ENCODE results near the gene CLOCK.
"Not testable (repeated sequence)": the region's sequence is repeated elsewhere in the genome, so short reads cannot be mapped to it uniquely, and the experiment has no call there.

CLOCK gene

GRCh38 chr4:55554453-55555030 is 7.8 kb upstream of the CLOCK start:
- Histone ChIP-seq H3K27ac (ENCODE audit: low read length) (no peak overlapping the region), H3K4me1 (ENCODE audit: insufficient read depth, low read length) (peaks cover 9% of the 10 kb centered on the region; the same call in 1 of the 2 replicates), H3K4me3 (ENCODE audit: low read length) (no peak overlapping the region), H3K9ac (ENCODE audit: low read depth, low read length) (no peak overlapping the region), H3K9me3 (ENCODE audit: insufficient read depth, low read depth, low read length) (no peaks in the 10 kb centered on the region), H3K27me3 (ENCODE audit: insufficient read depth, low read length) (no peaks in the 10 kb centered on the region), H3K36me3 (ENCODE audit: insufficient read depth, low read depth, low read length) (no peaks in the 10 kb centered on the region)

- Histone ChIP-seq H3K4me3 (ENCODE audit: low read length) (peak overlapping the region; percentile 17; the same call in 1 of the 2 replicates), H3K27ac (ENCODE audit: low read length) (peak overlapping the region; percentile 61), H3K4me1 (ENCODE audit: insufficient read depth, low read length) (peaks cover 9% of the 10 kb centered on the region; the same call in 1 of the 2 replicates), H3K9ac (ENCODE audit: low read depth, low read length) (peak overlapping the region; percentile 20; the same call in 1 of the 2 replicates), H3K27me3 (ENCODE audit: insufficient read depth, low read length) (no peaks in the 10 kb centered on the region), H3K36me3 (ENCODE audit: insufficient read depth, low read depth, low read length) (no peaks in the 10 kb centered on the region), H3K9me3 (ENCODE audit: insufficient read depth, low read depth, low read length) (no peaks in the 10 kb centered on the region)
Observed at GRCh38 chr4:55553441-55554201, 6.9 kb upstream of the CLOCK start.

- not testable (repeated sequence) for H3K9me3 ChIP-seq (ENCODE audit: insufficient read depth, low read depth, low read length); H3K27ac ChIP-seq (ENCODE audit: low read length); H3K4me3 ChIP-seq (ENCODE audit: low read length); H3K9ac ChIP-seq (ENCODE audit: low read depth, low read length); H3K27me3 ChIP-seq (ENCODE audit: insufficient read depth, low read length); H3K36me3 ChIP-seq (ENCODE audit: insufficient read depth, low read depth, low read length)
- H3K4me1 ChIP-seq (ENCODE audit: insufficient read depth, low read length) = peaks cover 15% of the 10 kb centered on the region; the same call in 1 of the 2 replicates
Observed at GRCh38 chr4:55551964-55552363, 5.3 kb upstream of the CLOCK start.

GRCh38 chr4:55549888-55550287 is 3.2 kb upstream of the CLOCK start:
- H3K4me1 ChIP-seq (ENCODE audit: insufficient read depth, low read length) = peaks cover 15% of the 10 kb centered on the region; the same call in 1 of the 2 replicates
- no peaks in the 10 kb centered on the region for H3K27me3 ChIP-seq (ENCODE audit: insufficient read depth, low read length)
- H3K36me3 ChIP-seq (ENCODE audit: insufficient read depth, low read depth, low read length) = no peaks in the 10 kb centered on the region
- no peak overlapping the region for H3K27ac ChIP-seq (ENCODE audit: low read length)
- H3K9me3 ChIP-seq (ENCODE audit: insufficient read depth, low read depth, low read length) = no peaks in the 10 kb centered on the region
- no peak overlapping the region for H3K4me3 ChIP-seq (ENCODE audit: low read length)
- H3K9ac ChIP-seq (ENCODE audit: low read depth, low read length) = no peak overlapping the region

GRCh38 chr4:55547918-55548317 is 1.2 kb upstream of the CLOCK start:
- no peaks in the 10 kb centered on the region for H3K27me3 ChIP-seq (ENCODE audit: insufficient read depth, low read length)
- H3K27ac ChIP-seq (ENCODE audit: low read length) = peak overlapping the region; percentile 89
- H3K36me3 ChIP-seq (ENCODE audit: insufficient read depth, low read depth, low read length) = no peaks in the 10 kb centered on the region
- peak overlapping the region; percentile 93; the same call in 1 of the 2 replicates for H3K9ac ChIP-seq (ENCODE audit: low read depth, low read length)
- peaks cover 20% of the 10 kb centered on the region; the same call in 1 of the 2 replicates for H3K4me1 ChIP-seq (ENCODE audit: insufficient read depth, low read length)
- peak overlapping the region; percentile 97 for H3K4me3 ChIP-seq (ENCODE audit: low read length)
- no peaks in the 10 kb centered on the region for H3K9me3 ChIP-seq (ENCODE audit: insufficient read depth, low read depth, low read length)

GRCh38 chr4:55547466-55547770 is 709 bp upstream of the CLOCK start:
- peak overlapping the region; percentile 89 for H3K27ac ChIP-seq (ENCODE audit: low read length)
- no peaks in the 10 kb centered on the region for H3K27me3 ChIP-seq (ENCODE audit: insufficient read depth, low read length)
- H3K36me3 ChIP-seq (ENCODE audit: insufficient read depth, low read depth, low read length) = no peaks in the 10 kb centered on the region
- H3K4me1 ChIP-seq (ENCODE audit: insufficient read depth, low read length) = peaks cover 20% of the 10 kb centered on the region; the same call in 1 of the 2 replicates
- peak overlapping the region; percentile 97 for H3K4me3 ChIP-seq (ENCODE audit: low read length)
- peak overlapping the region; percentile 93 for H3K9ac ChIP-seq (ENCODE audit: low read depth, low read length)
- H3K9me3 ChIP-seq (ENCODE audit: insufficient read depth, low read depth, low read length) = no peaks in the 10 kb centered on the region

GRCh38 chr4:55546506-55546755 is 278 bp downstream of the CLOCK start:
- Histone ChIP-seq H3K36me3 (ENCODE audit: insufficient read depth, low read depth, low read length) (no peaks in the 10 kb centered on the region), H3K4me3 (ENCODE audit: low read length) (peak overlapping the region; percentile 97; the same call in 1 of the 2 replicates), H3K9me3 (ENCODE audit: insufficient read depth, low read depth, low read length) (no peaks in the 10 kb centered on the region), H3K27ac (ENCODE audit: low read length) (no peak overlapping the region), H3K4me1 (ENCODE audit: insufficient read depth, low read length) (peaks cover 20% of the 10 kb centered on the region; the same call in 1 of the 2 replicates), H3K9ac (ENCODE audit: low read depth, low read length) (no peak overlapping the region; the same call in 1 of the 2 replicates), H3K27me3 (ENCODE audit: insufficient read depth, low read length) (no peaks in the 10 kb centered on the region)

- Histone ChIP-seq H3K36me3 (ENCODE audit: insufficient read depth, low read depth, low read length) (no peaks in the 10 kb centered on the region), H3K4me1 (ENCODE audit: insufficient read depth, low read length) (peaks cover 20% of the 10 kb centered on the region; the same call in 1 of the 2 replicates), H3K4me3 (ENCODE audit: low read length) (peak overlapping the region; percentile 82), H3K27ac (ENCODE audit: low read length) (peak overlapping the region; percentile 68), H3K27me3 (ENCODE audit: insufficient read depth, low read length) (no peaks in the 10 kb centered on the region), H3K9me3 (ENCODE audit: insufficient read depth, low read depth, low read length) (no peaks in the 10 kb centered on the region), H3K9ac (ENCODE audit: low read depth, low read length) (peak overlapping the region; percentile 79)
Observed at GRCh38 chr4:55545641-55546505, 836 bp downstream of the CLOCK start.

GRCh38 chr4:55545151-55545550 is 1.6 kb downstream of the CLOCK start:
- Histone ChIP-seq H3K27ac (ENCODE audit: low read length) (no peak overlapping the region), H3K27me3 (ENCODE audit: insufficient read depth, low read length) (no peaks in the 10 kb centered on the region), H3K9me3 (ENCODE audit: insufficient read depth, low read depth, low read length) (no peaks in the 10 kb centered on the region), H3K4me1 (ENCODE audit: insufficient read depth, low read length) (peaks cover 22% of the 10 kb centered on the region; the same call in 1 of the 2 replicates), H3K9ac (ENCODE audit: low read depth, low read length) (peak overlapping the region; percentile 79), H3K36me3 (ENCODE audit: insufficient read depth, low read depth, low read length) (no peaks in the 10 kb centered on the region), H3K4me3 (ENCODE audit: low read length) (peak overlapping the region; percentile 82)

- peaks cover 22% of the 10 kb centered on the region; the same call in 1 of the 2 replicates for H3K4me1 ChIP-seq (ENCODE audit: insufficient read depth, low read length)
- no peaks in the 10 kb centered on the region for H3K27me3 ChIP-seq (ENCODE audit: insufficient read depth, low read length)
- no peak overlapping the region for H3K27ac ChIP-seq (ENCODE audit: low read length)
- H3K9ac ChIP-seq (ENCODE audit: low read depth, low read length) = 0 out of 2 replicates have a peak overlapping the region, but pooled peaks have one; percentile 18
- no peaks in the 10 kb centered on the region for H3K36me3 ChIP-seq (ENCODE audit: insufficient read depth, low read depth, low read length)
- H3K4me3 ChIP-seq (ENCODE audit: low read length) = peak overlapping the region; percentile 82; the same call in 1 of the 2 replicates
- H3K9me3 ChIP-seq (ENCODE audit: insufficient read depth, low read depth, low read length) = no peaks in the 10 kb centered on the region
Observed at GRCh38 chr4:55543858-55544257, 2.9 kb downstream of the CLOCK start.

GRCh38 chr4:55540271-55540670 is 6.4 kb downstream of the CLOCK start:
- H3K36me3 ChIP-seq (ENCODE audit: insufficient read depth, low read depth, low read length) = no peaks in the 10 kb centered on the region
- no peak overlapping the region for H3K4me3 ChIP-seq (ENCODE audit: low read length)
- no peaks in the 10 kb centered on the region for H3K9me3 ChIP-seq (ENCODE audit: insufficient read depth, low read depth, low read length)
- H3K4me1 ChIP-seq (ENCODE audit: insufficient read depth, low read length) = peaks cover 16% of the 10 kb centered on the region; the same call in 1 of the 2 replicates
- H3K9ac ChIP-seq (ENCODE audit: low read depth, low read length) = no peak overlapping the region
- H3K27me3 ChIP-seq (ENCODE audit: insufficient read depth, low read length) = no peaks in the 10 kb centered on the region
- no peak overlapping the region for H3K27ac ChIP-seq (ENCODE audit: low read length)
